HS-5 (cell line): ENCODE data around the gene OR6N2.

Source experiments
- DNase-seq: peaks from one replicate; pipeline ENCODE4 v3.0.0-alpha.2; 2012; ENCODE audit warnings: low read depth

The OR6N2 gene

DNA sequence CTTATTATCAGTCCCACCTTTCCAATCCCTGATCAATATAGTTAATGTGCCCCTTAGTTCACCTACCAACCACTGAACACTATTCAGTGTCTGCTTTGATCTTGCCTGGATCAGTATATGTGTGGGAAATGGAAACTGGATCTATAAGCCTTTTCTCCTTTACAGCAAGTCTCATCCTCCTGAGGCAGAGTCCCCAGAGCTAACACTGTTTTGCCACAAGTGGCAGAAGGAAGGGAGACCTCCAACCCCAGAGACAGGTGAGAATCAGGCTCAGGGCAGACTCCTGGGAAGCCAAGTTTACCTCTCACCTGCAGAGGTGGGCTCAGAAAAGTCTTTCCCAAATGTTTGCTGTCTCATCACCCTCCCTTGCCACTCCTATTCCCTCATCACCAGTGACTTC lies at the start of gene OR6N2:
TSS of gene OR6N2 (minus strand) at position 101 of the 400 bp plus-strand sequence. CDS start 3,569 bp downstream, outside the sequence.
- no peak for DNase-seq

DNA sequence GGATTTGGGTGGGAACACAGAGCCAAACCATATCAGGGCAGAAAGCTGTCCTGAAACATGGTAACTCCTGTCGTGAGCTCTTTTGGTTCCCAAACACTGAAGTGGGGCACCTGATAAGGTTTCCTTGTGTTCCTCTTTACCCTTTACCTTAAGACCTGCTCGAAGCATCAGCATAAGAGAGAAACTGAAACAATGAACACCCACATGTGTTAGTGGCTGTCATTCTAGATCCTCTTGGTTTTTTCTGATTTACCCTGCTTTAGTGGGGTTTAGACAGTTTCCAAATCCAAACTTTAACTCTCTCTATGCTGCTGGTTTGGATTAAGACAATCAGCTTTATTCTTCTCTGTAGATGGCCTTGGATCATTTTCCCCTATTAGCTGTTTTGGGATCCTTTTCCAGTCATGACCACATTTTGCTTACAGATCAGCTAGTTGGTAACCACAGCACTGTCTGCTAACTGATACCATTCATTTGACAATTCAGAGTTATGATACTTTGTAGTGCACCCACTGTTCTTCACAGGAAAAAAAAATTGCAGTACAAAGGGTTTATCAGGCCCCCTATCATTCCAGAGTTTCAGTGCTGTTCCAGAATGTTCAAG lies 49.2 kb upstream of the OR6N2 start:
- no peak for DNase-seq

DNA sequence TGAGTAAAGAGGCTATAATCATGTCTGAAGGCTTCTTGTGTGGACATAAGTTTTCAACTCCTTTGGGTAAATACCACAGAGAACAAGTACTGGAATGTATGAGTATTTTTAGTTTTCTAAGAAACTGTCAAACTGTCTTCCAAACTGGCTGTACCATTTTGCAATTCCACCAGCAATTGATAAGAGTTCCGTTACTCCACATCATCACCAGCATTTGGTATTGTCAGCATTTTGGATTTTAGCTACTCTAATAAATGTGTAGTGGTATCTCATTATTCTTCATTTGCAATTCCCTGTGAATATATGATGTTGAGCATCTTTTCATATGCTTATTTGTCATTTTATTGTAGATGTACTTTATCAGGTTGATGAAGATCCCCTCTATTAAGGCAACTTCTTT lies 40.7 kb upstream of the OR6N2 start:
- no peak for DNase-seq

GRCh38 chr1:158819461-158820443 lies 38.7 kb upstream of the OR6N2 start:
- DNase-seq, result no peak

DNA sequence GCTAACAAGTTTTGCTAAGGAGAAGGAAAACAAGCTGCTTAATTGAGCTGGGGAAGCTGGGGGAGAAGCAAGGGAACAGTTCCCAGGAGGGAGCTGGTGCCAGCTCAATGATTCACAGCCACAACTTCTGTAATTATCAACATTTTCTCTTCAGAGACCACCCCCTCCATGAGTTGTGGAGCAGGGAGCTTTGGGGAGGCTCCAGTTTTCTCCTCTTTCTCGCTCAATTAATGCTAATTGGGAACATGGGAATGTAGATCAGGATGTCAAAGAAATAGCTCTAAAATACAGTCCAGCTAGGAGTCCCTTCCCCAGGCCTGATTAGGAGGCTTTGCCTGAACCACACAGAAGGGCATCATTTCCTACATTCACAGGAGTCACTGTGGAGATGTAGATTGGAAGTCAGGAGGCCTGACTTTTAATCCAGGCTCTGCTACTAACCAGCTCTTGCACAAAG lies 38.0 kb upstream of the OR6N2 start:
- DNase-seq, result no peak

DNA sequence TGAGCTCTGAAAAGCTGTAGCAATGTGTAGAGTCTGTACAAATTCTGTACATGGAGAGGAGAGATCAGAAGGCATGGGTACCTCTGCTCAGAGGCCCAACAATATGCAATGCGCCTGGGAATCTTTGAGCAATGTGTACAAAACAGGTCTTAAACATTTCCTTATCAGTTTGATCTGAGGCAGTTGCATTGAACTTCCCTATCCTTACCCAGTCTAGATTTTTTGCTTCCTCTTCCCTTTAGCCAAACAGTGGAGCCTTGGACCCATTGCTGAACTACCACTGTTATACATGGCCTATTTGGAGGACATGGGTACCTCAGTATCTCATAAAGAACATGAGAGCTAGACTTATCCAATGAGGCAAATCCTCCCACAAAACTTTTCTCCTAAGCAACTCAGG lies 37.6 kb upstream of the OR6N2 start:
- no peak for DNase-seq

GRCh38 chr1:158814970-158815369 lies 34.0 kb upstream of the OR6N2 start:
- DNase-seq, result no peak

DNA sequence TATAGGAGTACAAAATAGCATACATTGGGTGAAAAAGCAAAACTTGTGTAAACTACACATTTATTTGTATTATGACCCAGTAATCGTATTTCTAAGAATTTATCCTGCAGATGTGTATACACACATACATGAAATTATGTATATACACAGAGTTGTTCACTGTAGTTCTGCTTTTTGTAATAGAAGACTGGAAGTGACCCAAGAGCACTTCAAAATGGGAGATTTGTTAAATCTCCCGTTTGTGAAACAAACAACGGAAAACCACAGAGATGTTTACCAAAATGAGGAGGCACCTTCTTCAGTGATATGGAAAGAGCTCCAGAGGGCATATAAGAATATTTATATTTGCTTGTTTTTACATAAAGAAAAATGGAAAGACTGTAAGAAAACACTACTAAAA lies 32.2 kb upstream of the OR6N2 start:
- DNase-seq, result no peak

- DNase-seq, result no peak
These were observed 31.3 kb upstream of the OR6N2 start for GRCh38 chr1:158812336-158812735.

DNA sequence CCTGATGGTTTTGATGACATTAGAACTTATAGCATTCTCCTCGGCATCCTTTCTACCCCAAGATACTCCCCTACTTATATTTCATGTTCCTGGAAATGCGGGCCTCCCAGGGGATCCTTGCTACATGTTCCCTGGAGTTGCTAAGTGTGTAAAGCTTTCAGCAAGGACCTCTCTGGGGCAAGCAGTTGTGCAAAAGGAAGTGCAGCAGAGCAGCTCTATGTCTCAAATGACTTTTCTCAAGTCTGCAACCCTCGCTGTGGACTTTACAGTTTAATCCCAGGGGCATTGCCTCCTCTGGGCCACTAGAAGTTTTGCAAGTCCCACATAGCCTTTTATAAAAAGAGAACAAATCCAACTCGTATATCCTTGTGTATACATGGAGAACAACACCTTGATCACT lies 29.3 kb upstream of the OR6N2 start:
- DNase-seq, result no peak

DNA sequence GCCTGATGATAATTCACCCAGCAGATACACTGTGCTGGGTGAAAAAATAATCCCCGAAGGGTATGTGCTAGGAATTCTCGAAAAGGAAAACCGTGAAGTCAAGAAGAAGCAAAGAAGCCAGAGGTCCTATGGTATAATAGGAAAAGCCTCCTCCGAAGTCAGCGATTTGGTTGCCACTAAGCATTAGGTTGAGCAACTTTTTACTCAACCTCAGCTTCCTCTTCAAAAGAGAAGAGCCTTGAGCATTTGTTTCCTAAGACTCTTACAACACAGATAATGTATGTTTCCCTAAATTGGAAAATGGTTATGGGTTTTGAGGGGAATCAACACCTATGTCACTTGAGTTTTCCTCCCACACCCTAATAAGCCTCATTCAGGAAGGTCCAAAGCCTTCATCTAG lies 28.9 kb upstream of the OR6N2 start:
- no peak for DNase-seq

DNA sequence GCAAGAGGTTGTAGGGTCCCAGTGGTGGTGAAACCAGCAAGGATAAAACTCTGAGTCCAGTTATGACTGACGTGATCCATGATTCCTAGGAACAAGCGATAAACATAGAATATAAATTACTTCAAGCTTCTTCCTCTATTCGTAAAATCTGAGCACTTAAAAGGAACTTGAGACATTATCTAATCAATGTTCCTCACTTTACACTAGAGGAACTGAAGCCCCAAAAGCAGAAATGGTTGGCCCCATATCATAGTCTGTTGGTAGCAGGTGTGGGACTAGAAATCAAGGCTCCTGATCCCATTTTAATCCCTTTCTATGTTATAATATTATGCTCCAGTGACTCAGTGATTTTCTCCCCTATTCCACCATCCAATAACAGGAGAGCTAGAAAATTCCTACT lies 28.3 kb upstream of the OR6N2 start:
- DNase-seq, result no peak

- DNase-seq, result no peak
These were observed 26.0 kb upstream of the OR6N2 start for GRCh38 chr1:158806916-158807536.

DNA sequence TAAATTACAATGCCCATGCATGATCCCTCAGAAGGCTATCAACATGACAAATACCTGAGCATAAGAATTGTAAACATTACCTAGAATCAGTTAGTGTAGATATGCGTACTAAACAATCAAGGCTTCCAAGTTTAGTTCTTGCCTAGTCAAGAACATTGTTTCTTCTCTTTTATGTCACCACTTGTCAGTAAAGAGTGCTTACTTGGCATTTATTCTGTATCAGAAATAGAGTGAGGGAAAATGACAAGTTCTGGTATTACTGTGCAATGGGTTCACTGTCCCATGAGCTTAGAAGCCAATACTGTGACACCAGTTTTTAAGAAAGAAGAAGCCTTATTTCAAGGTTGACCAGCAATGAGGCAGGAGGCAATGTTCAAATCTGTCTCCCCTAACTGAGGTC lies 22.7 kb upstream of the OR6N2 start:
- DNase-seq, result no peak

GRCh38 chr1:158801396-158801795 lies 20.4 kb upstream of the OR6N2 start:
- no peak for DNase-seq

GRCh38 chr1:158800526-158800925 lies 19.5 kb upstream of the OR6N2 start:
- DNase-seq, result no peak

DNA sequence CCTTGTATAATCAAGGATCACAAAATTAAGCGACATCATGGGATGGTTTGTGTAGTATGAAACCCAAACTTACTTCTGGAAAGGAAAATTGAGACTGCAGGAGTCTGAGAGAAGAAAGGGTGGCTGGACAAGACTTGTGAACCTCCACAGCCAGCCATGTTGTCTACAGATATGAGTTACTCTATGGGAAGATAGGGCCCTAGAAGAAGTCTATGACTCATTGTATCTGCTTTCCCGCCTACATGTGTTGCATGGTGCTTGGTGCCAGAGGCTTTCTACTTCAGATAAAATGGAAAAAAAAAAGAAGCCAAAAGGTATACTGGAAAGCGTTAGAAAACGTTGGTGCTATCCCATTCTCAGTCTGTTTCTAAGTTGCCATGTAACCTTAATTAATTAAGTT lies 18.7 kb upstream of the OR6N2 start:
- DNase-seq, result no peak

DNA sequence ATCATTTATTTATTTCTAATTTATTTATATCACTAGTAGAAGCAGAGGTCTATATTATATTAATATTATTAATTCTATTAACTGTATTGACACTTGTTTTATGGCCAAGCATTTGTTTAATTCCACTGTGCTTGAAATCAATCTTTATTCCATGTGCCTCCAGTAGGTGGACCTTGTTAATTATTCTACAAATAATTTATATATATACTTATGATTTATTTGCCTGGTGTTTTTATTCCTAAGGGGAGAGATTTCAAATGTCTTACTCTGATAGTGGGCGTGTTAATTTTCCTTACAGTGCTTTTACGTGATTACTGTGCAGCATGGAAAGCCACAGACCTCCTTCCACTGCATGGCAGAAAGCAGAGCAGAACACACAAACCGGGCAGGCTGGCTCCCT lies 17.5 kb upstream of the OR6N2 start:
- no peak for DNase-seq

DNA sequence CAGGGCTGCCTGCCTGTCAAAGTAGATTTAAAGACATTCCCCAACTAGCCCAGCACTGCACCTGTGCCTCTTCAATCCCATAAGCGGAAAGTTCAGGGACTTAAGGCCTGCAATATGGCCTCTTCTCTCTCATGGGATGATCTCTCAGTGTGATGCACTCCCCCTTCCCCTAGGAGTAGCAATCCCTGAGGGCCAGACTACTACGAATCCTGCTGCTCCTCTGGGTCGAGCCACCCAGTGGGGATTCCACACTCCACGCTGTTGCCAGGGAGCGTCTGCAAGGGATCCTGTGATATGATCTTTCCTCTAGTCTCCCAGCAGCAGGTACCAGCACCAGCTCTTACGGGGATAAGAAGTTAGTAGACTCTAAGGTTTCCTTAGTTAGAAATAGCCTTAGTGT lies 13.2 kb upstream of the OR6N2 start:
- no peak for DNase-seq

GRCh38 chr1:158793604-158794003 lies 12.6 kb upstream of the OR6N2 start:
- DNase-seq, result no peak

DNA sequence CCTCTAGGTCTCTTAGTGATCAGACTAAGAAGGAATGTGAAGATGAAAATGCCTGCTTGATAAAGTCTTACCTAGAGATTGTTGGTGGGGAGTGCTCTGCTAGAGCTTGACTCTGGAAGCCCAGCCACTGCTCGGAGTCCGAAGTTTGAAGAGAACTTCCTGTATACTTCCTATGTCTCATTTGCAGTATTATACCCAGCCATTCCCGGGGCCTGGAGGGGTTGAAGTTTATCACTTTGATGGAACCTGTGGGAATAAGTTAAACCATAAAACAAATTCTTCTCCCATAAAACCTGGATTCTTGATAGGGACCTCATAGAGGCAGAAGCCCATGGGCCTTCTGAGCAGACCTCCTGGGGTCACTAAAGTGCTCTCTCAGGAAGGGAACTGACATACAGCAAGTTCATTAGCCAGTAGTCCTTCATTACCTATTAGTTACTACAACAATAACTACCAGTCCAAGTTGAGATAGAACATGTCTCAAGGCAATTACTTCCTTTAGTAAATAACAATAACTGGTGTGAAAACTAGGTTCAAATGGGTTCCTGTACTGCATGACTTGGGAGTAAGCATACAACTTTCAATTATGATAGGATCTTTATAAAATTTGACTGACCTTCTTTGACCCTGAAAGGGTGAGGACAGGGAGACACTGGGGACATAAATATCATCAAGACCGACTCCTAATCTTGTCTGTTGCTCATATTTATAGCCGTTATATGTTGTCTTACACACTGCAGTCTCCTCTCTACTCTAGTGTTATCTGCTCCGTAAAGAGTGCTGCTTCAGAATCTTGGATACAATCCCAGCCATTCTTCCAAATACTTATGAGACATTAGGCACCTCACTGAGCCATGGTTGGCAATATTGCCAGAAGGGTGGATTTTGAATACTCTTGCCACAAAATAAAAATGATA lies 8.8 kb downstream of the OR6N2 start, which contains the start of gene OR6N1:
TSS of gene OR6N1 (minus strand) at position 246 of the 917 bp plus-strand sequence. CDS start 5,513 bp downstream, outside the sequence.
- no peak for DNase-seq

GRCh38 chr1:158754420-158754819 lies 26.6 kb downstream of the OR6N2 start, which contains the start of gene OR6K6:
OR6K6 (plus strand) TSS chr1:158754720; CDS start chr1:158754888, 168 bp downstream.
- DNase-seq, result no peak
